Lower lobe of right lung (tissue), 2 donors: Measurements from ENCODE around the gene METRN. TPM values are rescaled to one million over a fixed set of nuclear protein-coding genes. Genes with fewer than 3 reads are reported as not detected.

ENCODE experiments used
- ATAC-seq, 2 donors: fragments of 200-7000 bp; cut with Tn5 transposase; one replicate each; pipeline ENCODE4 v1.9.1; 2020 to 2022; ENCODE audit warnings: mild to moderate bottlenecking in 2 of 2, moderate library complexity in 2 of 2
- DNase-seq: peaks from one replicate; pipeline ENCODE4 v3.0.0-alpha.2; 2020
- H3K27ac ChIP-seq: fragments of 200-600 bp; one replicate; pipeline ENCODE4 v1.8.0; 2022
- H3K27me3 ChIP-seq: fragments of 200-600 bp; one replicate; pipeline ENCODE4 v1.8.0; 2022; ENCODE audit warnings: low read depth
- H3K36me3 ChIP-seq: fragments of 200-600 bp; one replicate; pipeline ENCODE4 v1.8.0; 2022; ENCODE audit warnings: mild to moderate bottlenecking
- H3K4me1 ChIP-seq: fragments of 200-600 bp; one replicate; pipeline ENCODE4 v1.8.0; 2022
- H3K4me3 ChIP-seq: fragments of 200-600 bp; one replicate; pipeline ENCODE4 v1.8.0; 2022; ENCODE audit warnings: mild to moderate bottlenecking
- H3K9me3 ChIP-seq: fragments of 200-600 bp; one replicate; pipeline ENCODE4 v1.8.0; 2022
- intact Hi-C: fragments of 100-400 bp; cut with DNase I; formaldehyde crosslinking; loops from one replicate; pipeline ENCODE4 v1.11.0; 2022
- total RNA-seq: library from RNA; stranded (reverse); fragmentation: NEBNext Ultra II Directional; extraction: Animal tissue kit (Norgen Biotek cat#: 25700); gene quantifications from one replicate; pipeline ENCODE4 v1.2.1, GENCODE V29; 2021
- TF ChIP-seq, protein P1 (sequence below): fragments of 200-600 bp; IDR thresholded peaks from one replicate; pipeline ENCODE4 v1.8.0; 2022; ENCODE audit warnings: antibody characterized with exemption, mild to moderate bottlenecking
- donor health status: DM: no; HTN: yes; CAD: no; lungs with severe emphysema.

METRN gene
- total RNA-seq, 1 donor from 2014 or later: 35.9 TPM

GRCh38 chr16:760545-761343, 45.8 kb downstream of the METRN start, which contains the start of gene MSLN:
Gene MSLN, plus strand, starts transcription at chr16:760734. Its CDS starts 1,947 bp downstream, at chr16:762681.
- Histone ChIP-seq H3K36me3 (no peaks in the 10 kb centered on the region), H3K4me1 (peaks cover 8% of the 10 kb centered on the region), H3K9me3 (no peaks in the 10 kb centered on the region), H3K4me3 (peak within 1 kb of the TSS; percentile 27), H3K27me3 (no peaks in the 10 kb centered on the region), H3K27ac (peak within 1 kb of the TSS; percentile 79)
- intact Hi-C loops: no loop called here
- ATAC-seq: peak; percentile 53 to 66
- DNase-seq: peak; percentile 69
- TF ChIP-seq, protein P1, sequence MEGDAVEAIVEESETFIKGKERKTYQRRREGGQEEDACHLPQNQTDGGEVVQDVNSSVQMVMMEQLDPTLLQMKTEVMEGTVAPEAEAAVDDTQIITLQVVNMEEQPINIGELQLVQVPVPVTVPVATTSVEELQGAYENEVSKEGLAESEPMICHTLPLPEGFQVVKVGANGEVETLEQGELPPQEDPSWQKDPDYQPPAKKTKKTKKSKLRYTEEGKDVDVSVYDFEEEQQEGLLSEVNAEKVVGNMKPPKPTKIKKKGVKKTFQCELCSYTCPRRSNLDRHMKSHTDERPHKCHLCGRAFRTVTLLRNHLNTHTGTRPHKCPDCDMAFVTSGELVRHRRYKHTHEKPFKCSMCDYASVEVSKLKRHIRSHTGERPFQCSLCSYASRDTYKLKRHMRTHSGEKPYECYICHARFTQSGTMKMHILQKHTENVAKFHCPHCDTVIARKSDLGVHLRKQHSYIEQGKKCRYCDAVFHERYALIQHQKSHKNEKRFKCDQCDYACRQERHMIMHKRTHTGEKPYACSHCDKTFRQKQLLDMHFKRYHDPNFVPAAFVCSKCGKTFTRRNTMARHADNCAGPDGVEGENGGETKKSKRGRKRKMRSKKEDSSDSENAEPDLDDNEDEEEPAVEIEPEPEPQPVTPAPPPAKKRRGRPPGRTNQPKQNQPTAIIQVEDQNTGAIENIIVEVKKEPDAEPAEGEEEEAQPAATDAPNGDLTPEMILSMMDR: no peak

DNA sequence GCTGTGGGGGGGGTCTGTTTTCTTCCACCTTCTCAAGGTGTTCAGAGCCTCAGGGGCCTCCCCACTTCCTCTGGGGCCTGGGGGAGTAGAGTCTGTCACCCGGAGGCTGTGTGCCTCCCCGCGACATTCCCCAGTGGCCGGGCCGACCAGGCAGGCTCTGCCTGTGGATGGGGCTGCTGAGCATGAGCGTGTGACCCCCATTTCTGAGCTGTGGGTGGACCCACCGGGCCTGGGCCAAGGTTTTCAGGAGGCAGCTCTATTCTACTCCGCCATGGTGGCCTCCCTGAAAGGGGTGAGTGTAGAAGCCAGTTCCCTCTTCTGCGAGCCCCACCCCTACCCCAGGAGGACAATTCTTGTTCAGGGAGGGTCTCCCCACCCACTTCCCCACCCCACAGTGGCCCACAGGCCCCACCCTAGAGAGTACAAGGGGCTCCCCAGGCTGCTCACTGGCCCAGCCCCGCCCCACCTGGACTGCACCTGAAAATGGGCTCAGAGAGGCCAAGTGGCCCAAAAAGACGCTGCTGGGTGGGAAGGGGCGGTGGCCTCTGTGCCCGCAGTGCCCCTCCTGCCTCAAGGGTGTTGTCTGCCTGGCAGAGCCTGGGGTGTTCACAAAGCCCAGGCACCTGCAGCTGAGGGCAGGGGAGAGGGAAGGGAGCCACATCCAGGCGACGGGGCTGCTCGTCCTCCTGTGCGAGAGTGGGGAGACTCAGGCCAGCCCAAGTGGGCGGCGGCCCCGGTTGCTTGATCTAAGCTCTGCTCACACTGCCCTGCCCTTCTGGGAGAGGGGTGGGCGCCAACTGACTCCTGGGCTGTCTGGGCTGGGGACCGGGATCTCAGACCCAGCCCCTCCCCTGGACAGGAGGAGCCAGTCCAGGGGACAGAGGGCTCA, 47.0 kb downstream of the METRN start:
- Histone ChIP-seq H3K4me1 (peaks cover 8% of the 10 kb centered on the region), H3K4me3 (peak overlapping the region; percentile 27), H3K27me3 (no peaks in the 10 kb centered on the region), H3K9me3 (no peaks in the 10 kb centered on the region), H3K36me3 (no peaks in the 10 kb centered on the region), H3K27ac (no peak overlapping the region)
- TF ChIP-seq, protein P1: no peak
- intact Hi-C loops: no loop called here
- ATAC-seq: peak; percentile 1 to 13
- DNase-seq: no peak

DNA sequence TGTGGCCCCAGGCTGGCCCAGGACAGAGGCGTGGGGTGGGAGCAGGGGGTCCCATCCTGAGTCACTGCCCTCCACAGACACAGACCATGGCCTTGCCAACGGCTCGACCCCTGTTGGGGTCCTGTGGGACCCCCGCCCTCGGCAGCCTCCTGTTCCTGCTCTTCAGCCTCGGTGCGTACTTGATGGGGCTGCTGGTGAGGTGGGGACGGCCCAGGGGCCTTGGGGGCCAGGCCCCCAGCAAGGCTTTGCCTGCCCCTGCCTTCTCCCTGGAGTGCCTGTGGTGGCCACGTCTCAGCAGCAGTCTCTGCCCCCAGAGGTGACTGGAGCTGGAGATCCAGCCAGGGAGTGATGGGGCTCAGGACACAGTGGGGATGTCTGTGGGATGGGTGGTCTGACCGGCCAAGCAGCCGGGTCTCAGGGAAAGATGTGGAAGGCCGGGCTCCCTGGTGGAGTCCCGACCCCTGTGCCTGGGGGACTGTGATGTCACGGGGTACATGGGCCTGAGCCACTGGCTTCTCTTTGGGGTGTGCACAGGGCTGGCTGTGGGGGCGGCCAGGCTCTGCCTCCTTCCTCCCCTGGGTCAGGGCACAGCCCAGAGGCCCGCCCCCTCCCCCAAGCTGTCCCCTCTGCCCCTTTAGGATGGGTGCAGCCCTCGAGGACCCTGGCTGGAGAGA, 47.8 kb downstream of the METRN start:
- no peak overlapping the region for H3K27ac ChIP-seq
- no peak for ATAC-seq
- no peaks in the 10 kb centered on the region for H3K27me3 ChIP-seq
- DNase-seq: no peak
- H3K36me3 ChIP-seq: no peaks in the 10 kb centered on the region
- intact Hi-C loops: no loop called here
- no peaks in the 10 kb centered on the region for H3K9me3 ChIP-seq
- no peak overlapping the region for H3K4me3 ChIP-seq
- peaks cover 8% of the 10 kb centered on the region for H3K4me1 ChIP-seq
- TF ChIP-seq, protein P1: no peak

GRCh38 chr16:763369-764183, 48.7 kb downstream of the METRN start:
- no peaks in the 10 kb centered on the region for H3K27me3 ChIP-seq
- ATAC-seq: no peak
- intact Hi-C loops: no loop called here
- no peak overlapping the region for H3K4me3 ChIP-seq
- peaks cover 8% of the 10 kb centered on the region for H3K4me1 ChIP-seq
- TF ChIP-seq, protein P1: no peak
- no peaks in the 10 kb centered on the region for H3K9me3 ChIP-seq
- H3K36me3 ChIP-seq: no peaks in the 10 kb centered on the region
- H3K27ac ChIP-seq: no peak overlapping the region
- no peak for DNase-seq
